Cardiac septum (tissue), 1 donor: ENCODE data around the gene ARHGAP25. TPM values are rescaled to one million over a fixed set of nuclear protein-coding genes. Genes with fewer than 3 reads are reported as not detected.

Experiments
- DNase-seq: peaks from one replicate; pipeline ENCODE4 v3.0.0-alpha.2; 2020; ENCODE audit warnings: low spot score
- intact Hi-C: fragments of 100-400 bp; cut with DNase I; formaldehyde crosslinking; loops from one replicate; pipeline ENCODE4 v1.14.0; 2022
- total RNA-seq: library from RNA; stranded (reverse); fragmentation: NEBNext Ultra II Directional; extraction: Animal tissue kit (Norgen Biotek cat#: 25700); gene quantifications from one replicate; pipeline ENCODE4 v1.2.1, GENCODE V29; 2021
- donor health status: DM: no; HTN: no; CAD: no.

ARHGAP25 gene
- total RNA-seq, 1 donor from 2014 or later, result 5.2 TPM

DNA sequence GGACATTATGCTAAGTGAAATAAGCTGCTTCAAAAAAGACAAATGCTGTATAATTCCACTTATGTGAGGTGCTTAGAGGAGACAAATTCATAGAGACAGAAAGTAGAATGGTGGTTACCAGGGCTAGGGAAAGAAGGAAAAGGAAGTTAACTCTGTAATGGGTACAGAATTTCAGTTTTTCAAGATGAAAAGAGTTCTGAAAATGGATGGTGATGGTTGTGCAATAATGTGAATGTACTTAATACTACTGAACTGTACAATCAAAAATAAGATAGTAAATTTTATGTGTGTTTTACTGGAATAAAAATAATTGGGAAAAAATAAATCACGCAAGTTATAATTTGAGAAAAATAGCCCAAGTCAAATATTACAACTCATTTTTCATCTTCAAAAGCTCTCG lies 27.5 kb downstream of the ARHGAP25 start:
- no peak for DNase-seq
- intact Hi-C loops, result no loop called here

DNA sequence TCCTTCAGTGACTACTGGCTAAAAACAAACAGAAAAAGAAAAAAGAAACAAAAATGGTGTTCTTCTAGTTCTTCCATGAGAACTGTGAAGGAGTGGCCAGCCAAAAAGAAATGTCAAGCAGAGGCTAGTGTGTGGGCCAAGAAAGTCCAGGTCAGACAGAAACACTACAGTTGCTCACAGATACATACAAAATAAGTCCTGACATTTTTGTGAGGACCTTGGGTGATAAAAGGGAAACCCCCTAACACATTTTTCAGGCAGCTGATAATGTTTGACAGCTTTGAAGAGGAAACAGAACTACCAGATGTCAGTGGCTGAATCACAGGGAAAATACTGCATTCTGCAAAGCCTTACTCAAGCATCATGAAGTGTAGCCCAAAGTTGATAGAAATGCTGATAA lies 28.1 kb downstream of the ARHGAP25 start:
- no peak for DNase-seq
- intact Hi-C loops, result no loop called here

DNA sequence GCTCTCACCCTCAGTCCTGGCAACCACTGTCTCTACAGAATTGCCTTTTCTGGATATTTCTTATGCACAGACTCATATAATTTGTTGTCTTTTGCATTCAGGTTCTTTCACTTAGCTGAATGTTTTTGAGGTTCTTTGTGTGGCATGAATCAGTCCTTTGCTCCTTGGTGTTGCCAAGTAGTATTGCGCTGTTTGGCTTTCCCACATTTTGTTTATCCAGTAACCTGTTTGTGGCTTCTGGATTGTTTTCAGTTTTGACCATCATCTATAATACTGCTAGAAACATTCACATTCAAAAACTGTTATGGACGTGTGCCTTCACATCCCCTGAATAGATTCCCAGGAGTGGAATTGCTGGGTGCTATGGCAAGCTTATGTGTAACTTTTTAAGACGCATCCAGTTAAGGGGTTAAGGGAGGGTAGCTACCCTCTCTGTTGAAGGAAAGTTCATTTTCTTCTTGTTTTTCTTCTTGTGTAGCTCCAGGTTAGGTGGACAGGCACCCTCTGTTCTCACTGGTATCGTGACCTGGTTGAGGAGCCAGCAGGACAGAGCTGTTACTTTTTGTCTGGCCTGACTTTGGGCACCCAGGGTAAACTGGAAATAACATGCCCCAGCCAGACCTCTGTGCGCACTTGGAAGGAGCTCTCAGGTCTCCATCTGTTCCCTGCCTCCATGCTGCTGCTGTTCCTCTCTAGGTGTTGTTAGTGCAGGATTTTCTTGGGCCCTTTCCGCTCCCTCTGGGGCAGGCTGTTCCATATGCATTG lies 29.6 kb downstream of the ARHGAP25 start:
- intact Hi-C loops, result no loop called here
- DNase-seq, result no peak

DNA sequence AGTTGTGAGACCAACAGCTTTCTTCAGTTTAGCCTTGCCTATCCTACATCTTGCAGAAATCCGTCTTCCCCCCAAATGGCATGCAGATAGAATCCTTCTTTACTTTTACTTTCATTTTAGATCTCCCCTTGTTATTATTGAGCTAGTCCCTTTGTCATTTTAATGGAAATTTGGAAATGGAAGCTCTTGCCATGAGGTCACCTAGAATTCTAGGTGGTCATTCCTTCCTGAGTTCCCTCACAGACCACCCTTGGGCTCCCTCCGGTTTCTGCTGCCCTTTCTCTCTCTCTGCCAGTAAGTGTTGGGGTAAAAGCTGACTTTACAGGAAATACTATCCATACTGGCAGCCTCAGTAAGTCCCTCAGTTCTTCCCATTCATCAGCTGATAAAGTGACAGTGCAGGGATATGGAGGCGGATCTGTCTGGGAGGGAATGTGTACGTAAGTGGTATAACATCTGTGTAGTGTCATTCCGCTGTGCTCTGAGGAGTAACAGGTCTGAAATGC lies 30.2 kb downstream of the ARHGAP25 start:
- no peak for DNase-seq
- intact Hi-C loops, result no loop called here

DNA sequence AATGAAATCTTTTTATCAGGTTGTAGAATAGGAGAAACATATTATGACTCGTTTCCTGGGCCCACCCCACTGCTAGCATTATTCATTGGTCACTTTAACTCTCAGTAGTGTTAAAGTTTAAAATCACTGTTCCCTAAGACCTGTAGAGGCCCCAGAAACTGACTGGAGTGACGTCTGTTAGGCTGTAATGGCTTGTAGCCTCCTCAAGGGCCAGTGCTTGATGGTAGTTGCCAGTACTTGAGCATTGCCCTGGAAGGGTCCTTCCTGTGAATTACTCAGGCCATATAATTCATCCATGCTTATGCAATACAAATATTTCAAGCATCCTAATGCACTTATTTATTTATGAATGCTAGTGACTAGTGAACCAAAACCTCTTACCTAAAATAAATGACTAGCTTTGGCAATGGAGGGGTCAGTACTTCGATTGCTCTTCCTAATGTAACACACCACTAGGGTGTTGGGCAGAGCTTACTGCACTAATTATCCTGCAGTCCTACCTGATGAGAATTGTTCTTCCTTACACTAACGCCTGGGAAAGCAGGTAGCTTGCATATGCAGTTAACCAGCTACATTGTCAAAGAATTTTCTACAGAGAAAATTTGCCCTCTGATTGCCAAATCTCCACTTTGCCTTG lies 31.2 kb downstream of the ARHGAP25 start:
- intact Hi-C loops, result no loop called here
- no peak for DNase-seq

DNA sequence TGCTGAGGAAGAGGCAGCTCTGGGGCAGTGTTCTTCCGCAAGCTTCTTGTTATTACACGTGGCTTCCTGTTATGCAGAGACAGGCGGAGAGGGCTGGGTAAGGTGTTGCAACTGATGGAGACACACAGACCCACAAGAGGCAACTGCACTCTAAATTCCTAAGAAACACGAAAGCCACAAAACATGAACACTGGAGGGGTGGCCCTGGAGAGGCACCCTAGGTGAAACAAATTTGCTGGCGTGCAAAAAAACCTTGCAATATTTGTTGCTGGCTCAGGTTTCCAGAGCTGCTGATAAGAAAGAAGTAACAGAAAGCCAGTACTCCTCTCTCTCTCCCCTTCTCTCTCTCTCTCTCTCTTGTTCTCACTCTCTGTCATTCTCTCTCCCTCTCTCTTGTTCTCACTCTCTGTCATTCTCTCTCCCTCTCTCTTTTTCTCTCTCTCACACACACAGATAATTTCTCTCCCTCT lies 31.8 kb downstream of the ARHGAP25 start:
- DNase-seq, result peak; percentile 85

DNA sequence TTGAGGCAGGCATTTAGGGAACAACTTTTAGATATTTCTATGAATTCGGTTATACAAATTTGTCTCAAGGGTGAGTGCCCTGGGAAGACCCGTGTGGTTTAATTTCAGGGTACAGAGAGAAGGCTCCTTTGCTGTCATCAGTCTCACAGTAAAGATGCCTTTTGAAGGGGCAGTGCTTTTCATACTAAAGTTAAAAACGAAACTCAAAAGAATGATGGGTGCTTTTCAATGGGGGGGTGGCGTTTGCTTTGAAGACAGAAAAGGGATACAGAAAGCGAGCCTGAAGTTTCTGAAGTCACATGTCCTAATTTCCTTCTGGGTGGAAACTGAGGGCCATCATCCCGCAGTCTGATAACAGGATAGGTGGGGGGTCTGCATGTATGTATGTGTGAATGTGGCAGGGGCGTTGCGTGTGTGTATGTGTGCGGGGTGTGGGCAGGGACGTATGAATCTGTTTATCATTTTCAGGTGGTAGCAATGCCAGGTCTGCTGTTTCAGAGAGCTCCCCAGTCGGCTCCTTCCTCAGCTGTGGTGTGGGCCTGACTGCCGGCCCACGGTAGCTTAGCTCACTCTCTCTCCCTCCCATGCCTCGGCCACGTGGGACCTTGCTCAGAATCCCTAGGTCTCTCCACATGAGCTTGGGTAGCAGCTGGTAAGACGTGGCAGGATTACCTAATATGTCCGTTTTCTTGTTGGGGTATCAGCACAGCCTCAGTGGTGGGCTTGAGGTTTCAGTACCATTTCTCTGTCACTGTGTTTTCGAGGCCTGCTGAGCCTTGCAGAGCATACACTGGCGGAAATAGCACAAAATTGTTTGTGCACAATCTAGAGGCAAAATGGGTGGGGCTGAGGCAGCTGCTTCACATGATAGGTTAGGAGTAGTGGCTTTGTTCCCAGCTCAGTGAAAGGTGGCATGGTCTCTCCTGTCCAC lies 32.7 kb downstream of the ARHGAP25 start:
- intact Hi-C loops, result no loop called here

More for the DNA sequence above, 31.8 kb downstream of the ARHGAP25 start:
- intact Hi-C loops, result no loop called here

DNA sequence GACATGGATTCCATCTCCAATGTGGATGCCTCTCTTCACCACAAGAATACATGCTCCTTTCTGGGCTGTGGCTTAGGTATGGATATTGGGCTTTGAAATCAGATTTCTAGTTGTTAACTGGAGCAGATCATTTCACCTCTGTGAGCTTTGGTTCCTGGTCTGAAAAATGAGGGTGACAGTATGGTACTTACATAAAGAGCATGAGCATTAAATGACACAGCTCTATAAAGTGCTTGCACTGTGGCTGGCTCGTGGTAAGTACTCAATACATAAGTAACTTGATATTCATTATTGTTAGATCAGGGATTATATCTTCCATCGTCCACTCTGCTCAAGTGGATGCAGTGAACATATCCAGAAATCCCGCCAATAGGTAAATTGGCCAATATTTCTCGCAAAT lies 33.4 kb downstream of the ARHGAP25 start:
- intact Hi-C loops, result no loop called here

More for the DNA sequence above, 32.7 kb downstream of the ARHGAP25 start:
- no peak for DNase-seq

DNA sequence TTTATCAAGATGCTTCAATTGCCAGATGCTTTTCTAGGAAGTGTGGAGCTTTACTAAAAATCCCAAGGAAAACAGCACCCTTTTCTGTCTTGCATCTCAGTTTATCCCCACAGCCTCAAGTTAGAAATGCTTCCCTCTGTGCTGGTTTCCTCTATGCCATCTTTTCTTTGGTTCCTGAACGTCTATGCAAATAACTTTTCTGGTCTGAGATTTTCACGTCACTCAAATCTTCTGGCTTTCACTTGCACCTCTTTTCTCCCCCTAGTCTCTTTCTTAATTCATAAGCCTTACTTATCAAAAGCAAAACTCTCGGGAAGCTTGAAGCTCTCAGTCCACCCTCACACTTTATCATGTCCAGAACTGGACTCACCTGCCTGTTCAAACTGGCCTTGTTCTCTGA lies 33.9 kb downstream of the ARHGAP25 start:
- intact Hi-C loops, result no loop called here
- no peak for DNase-seq

More for the DNA sequence above, 33.4 kb downstream of the ARHGAP25 start:
- DNase-seq, result no peak

DNA sequence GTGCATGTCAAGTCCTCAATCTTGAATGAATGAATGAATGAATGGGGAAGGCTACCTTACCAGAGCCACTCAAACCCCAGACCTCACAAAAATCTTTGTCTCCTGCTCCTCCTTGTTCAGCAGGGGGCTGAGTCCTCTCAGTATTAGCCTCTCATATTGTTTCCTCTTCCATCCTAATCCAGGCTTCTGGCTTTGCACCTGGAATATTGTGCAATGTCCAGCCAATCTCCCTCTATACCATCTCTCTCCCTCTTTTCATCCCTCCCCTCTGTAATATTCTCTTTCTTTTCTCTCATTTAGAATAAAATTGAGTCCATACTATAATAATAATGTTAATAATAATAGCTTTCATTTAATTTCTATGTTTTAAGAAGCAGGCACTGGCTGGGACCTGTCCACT lies 34.3 kb downstream of the ARHGAP25 start:
- no peak for DNase-seq
- intact Hi-C loops, result no loop called here

DNA sequence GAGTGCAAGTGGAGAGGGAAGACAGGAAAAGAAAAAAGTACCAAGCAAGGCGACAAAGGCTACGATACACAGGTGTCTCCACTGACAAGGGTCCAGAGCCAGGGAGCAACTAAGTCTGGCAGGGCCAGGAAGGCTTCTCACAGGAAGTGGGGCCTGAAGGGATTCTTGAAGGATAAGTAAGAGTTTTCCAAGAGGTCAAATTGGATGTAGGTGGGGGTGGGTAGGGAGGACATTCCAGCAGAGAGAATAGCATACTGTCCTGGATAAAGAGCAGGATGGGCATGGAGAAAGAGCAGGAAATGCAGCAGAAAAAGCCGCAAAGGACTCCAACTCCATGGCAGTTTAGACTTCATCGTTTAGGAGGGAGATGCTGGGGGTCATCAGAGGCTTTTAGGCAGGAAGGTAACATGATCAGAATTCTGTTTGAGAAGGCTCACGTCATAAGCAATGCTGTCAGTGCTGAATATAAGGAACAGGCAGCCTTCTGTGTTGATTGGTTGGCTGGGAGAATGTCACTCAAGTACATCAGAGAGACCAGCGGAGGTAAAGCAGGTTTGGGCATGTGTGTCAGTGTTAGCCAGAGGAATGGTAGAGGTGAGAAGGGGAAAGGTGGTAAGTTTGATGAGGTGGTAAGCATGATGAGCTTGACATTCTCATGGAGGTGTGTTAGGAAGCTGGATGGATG lies 35.1 kb downstream of the ARHGAP25 start:
- intact Hi-C loops, result no loop called here
- DNase-seq, result no peak

DNA sequence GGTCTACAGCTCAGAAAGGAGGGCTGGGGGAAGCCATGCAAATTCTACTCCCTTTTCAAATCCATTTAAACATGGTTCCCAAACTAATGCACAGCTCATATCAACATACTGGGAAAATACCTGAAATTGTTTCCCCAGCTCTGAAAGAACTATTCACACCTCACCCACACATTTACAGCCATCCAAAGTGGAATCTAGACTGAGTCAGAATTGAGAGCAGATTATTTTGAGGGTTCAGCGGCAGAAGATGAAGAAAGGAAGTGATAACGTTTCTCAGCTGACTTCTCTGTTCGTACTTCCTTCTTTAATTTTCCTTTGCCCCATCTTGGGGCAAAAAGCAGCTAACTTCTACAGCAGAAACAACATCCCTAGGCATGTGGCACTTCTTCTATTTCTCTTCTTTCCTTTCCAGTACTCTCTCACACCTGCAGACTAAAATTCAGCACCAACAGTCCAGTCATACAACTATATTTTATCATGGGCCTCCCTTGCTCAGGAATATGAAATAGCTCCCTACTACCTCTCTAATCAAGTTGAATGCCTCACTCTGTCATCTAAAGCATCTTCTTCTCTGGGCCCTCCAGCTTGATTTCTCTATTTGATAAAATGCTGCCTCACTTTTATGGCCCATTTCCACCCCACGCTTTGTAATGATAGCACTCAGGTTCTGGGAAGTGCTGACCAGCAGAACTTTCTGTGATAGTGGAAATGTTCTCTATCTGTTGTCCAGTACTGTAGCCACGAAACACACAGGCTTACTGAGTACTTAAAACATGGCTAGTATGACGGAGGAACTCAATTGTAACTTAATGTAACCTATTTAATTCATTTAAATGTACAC lies 35.9 kb downstream of the ARHGAP25 start:
- intact Hi-C loops, result no loop called here

DNA sequence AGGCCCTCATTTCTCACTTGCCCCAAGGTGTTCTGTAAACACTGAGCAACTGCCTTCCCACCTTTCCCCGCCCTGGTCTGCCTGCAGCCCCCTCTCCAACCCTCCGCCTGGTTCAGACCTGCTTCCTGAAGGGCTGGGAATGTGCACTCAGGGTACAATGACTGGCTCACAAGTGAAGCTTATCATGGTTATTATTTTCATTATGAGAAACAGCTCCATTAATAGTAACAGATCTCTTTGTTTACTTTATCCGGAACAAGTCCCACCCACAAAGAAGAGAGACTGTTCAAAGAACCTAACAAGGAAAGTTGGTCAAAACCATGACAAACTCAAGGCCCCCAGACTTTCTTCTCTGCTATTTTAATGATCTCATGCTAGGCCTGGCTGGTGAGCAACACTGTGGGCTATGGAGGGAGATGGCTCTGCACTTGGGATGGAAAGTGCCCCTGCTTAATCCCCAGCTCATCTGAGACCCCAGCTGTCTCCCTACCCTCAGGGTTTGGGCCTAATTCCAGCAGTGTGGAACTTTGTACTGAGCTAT lies 36.7 kb downstream of the ARHGAP25 start:
- intact Hi-C loops, result no loop called here
- no peak for DNase-seq

More for the DNA sequence above, 35.9 kb downstream of the ARHGAP25 start:
- no peak for DNase-seq

DNA sequence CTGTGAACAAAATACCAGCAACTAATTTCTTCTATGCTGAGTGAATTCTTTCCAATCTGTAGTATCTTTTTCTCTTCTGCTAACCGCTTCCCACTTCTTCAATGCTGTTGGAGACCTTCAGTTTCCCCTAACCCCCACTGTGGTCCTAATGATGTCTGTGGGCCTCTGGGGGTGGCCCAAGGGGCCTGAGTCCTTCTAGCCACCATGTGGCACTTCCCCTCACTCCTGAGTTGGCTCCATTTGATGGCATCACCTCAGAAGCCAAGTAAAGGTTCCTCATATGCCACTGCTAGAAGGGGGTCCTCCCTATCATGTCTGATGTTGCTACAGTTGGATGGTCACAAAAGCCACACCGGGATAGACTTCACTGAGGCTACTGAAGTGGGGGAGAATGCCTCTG lies 37.5 kb downstream of the ARHGAP25 start:
- no peak for DNase-seq
- intact Hi-C loops, result no loop called here

DNA sequence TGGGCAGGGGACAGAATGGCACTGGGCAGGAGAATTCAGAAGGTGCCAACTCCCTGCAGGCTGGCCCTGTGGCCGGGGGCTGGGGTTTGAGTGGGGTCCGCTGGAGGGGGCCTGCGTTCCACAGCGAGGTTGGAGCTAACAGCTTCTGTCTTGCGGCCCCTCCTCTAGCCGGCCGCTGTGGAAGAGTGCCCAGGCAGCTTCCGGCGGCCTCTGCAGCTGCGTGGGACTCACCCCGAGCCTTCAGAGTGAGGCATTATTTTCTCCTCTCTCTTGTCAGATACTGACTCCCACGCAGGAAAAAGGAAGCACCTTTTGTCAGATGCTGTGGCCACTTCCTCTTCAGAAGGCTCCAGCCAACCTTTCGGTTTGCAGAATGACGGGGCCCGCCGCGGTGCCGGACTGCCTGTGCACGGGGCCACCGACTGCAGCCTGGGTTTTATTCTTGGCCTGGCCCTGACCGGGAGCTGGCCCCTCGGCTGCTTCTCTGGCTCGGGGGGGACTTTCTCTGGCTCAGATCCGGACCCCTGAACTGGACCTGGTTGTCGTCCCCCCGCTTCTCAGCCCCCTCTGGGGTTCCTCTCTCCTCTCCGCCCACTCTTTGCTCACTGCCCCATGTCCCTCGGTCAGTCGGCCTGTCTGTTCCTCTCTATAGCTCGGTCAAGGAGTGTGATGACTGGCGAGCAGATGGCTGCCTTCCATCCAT lies 40.1 kb downstream of the ARHGAP25 start:
- DNase-seq, result peak; percentile 94
- intact Hi-C loops, result loop anchor here (2.0 kb wide), 1 partner anchor 54 kb away; no protein-coding TSS in a partner anchor

DNA sequence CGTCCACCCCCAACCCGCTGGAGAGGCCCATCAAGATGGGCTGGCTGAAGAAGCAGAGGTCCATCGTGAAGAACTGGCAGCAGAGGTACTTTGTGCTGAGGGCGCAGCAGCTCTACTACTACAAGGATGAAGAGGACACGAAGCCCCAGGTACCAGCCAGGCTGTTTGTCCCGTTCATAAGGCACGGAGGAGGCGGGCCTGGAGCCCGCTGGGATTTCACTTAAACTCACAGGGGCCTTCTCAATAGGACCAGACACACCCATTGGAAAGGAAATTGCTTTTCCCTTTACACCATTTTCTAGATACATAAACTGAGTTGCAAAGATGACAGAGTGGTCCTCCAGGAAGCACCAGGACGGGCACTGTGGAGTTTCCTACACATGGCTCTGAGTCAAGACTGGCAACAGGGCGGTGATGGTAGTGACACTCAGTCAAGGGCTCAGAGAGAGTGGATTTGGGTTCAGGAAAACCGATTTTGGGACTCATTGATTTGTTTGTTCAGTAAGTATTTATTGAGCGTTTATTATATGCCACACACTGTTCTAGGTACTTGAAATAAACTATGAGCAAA lies 40.7 kb downstream of the ARHGAP25 start:
- intact Hi-C loops, result loop anchor here (2.0 kb wide), 1 partner anchor 53 kb away; no protein-coding TSS in a partner anchor
- no peak for DNase-seq

DNA sequence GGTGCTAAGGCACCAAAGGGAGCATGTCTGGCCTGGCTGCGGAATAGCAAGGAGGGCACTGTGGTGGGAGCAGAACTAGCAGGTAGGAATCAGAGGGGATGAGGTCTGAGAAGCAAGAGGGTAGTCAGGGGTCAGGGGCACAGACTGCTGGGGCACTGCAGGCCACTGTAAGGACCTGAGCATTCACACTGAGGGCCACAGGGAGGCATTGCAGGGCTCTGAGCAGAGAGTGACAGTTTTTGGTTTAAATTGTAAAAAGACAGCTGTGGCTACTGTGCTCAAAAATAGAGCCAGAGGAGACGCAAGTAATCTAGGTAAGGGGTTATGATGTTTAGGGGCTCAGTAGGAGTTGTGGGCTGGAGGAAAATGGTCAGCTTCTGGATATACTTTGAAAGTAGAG lies 41.5 kb downstream of the ARHGAP25 start:
- DNase-seq, result no peak
- intact Hi-C loops, result no loop called here
